ENCODE data around the gene CTXN1. TPM values are rescaled to one million over a fixed set of nuclear protein-coding genes. Genes with fewer than 3 reads are reported as not detected.
"Not testable (repeated sequence)": the region's sequence is repeated elsewhere in the genome, so short reads cannot be mapped to it uniquely, and the experiment has no call there.

The CTXN1 gene
- polyA plus RNA-seq, 12 donors = 0.86 to 14.9 (median 1.9) TPM; not detected in 1

GRCh38 chr19:7953576-7953975 is 27.6 kb upstream of the CTXN1 start:
- DNase-seq = no peak

DNA sequence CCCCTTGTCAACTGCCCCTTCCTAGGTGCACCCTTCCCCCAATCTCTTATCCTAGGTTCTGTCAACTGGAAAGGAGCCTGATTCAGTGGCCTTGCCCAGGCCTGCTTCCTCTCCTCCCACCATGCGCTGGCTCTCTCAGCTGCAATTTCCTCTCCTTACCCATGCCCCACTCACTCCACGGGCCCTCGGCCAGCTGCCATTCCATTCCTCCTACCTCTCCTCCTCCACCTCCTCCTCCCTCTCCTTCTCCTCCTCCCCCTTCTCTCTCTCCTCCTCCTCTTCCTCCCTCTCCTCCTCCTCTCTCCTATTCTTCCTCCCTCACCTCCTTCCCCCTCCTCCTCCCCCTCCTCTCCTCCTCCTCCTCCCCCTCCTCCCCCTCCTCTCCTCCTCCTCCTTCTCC is 27.1 kb upstream of the CTXN1 start:
- no peak for DNase-seq

DNA sequence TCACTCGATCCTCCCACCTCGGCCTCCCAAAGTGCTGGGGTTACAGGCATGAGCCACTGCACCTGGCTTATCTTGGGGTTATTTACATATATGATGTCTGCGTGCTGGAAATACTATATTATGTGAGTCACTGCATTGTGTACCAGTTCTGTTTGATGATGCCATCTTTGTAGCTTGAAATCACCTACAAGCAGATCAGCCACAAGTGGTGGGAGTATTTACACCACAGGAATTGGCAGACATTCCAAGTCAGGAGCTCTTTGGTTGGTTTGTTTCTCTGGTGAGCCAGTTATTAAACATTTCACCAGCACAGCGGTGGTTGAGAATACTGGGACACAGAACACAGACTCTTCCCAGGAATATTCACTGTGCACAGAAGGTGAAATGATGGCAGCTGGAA is 22.0 kb upstream of the CTXN1 start:
- DNase-seq = no peak

GRCh38 chr19:7944177-7944761 is 18.3 kb upstream of the CTXN1 start:
- peak; percentile 94 for DNase-seq

DNA sequence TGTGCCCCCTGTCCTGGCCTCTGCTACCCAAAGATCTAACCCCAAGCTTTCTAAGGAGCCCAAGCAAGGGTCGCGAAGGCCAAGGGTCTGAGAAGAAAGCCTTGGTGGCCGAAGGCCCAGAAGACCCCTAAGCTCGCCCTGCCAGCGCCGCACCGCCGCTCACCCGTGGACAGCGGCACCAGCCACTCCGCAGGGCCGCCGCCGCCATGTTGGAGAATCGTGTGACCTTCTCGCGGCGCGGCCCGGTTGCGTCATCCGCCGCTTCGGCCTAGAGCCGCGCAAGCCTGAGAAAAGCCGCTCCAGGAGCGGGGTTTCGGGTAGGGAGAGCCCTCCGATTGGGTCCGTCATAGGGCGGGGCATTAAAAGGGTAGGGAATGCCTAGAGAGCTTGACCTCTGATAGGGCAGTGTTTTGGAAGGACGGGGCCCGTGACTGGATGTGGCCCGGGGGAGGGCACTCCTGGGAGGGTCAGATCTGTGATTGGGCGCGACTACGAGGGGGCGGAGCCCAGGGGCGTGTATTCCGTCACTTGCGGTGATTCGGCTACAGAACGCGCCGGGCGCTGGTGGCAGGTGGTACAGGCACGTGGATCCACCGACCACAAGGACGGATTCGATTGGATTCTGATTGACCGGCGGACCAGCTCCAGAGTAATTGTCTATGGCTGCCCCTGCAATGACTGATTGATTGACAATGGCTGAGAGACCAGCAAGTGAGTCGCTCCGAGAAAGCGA is 17.7 kb upstream of the CTXN1 start, which contains the start of gene TIMM44:
Gene TIMM44 (minus strand): TSS at position 223 of the 733 bp plus-strand sequence. CDS start 15 bp downstream, at position 208.
- peak; percentile 99 for DNase-seq

DNA sequence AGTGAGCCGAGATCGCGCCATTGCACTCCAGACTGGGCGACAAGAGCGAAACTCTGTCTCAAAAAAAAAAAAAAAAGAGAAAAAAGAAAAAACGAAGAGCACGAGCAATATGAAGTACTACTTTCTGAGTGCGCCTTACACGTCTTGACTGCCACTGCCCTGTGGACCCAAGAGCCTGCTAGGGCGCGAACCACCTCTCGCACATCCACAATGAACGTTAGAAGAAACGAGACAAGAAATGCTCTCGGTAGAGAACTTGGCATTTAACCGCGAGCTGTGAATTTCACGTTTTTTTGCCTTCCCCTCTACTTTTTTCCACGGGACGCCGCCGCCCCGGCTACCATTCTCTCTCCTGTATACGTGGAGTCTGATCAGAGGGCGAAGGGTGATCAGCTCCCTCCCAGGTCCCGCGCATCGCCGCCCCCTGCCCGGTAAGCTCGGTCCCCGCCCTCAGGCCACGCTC is 17.1 kb upstream of the CTXN1 start:
- DNase-seq = no peak

DNA sequence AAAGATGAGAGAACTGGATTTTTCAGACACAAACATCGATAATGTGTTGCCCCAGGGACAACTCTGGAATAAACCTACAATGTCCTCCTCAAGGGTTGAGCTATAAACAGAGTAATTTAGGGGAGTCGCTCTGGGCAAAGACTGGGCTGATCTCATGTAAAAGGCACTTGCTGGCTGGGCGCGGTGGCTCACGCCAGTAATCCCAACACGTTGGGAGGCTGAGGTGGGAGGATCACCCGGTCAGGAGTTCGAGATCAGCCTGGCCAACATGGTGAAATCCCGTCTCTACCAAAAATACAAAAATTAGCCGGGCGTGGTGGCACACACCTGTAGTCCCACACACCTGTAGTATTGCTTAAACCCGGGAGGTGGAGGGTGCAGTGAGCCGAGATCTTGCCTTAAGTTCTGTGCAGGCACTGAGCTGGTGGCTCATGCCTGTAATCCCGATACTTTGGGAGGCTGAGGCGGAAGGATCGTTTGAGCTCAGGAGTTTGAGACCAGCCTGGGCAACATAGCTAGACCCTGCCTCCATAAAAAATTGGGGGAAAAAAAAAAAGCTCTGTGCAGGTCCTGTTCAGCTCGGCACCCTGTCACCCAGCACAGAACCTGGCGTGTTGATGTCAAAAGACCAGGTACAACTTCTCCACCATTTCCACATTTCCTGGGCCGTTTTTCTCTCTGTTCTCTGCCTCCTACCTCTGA is 16.1 kb upstream of the CTXN1 start:
- DNase-seq = no peak

DNA sequence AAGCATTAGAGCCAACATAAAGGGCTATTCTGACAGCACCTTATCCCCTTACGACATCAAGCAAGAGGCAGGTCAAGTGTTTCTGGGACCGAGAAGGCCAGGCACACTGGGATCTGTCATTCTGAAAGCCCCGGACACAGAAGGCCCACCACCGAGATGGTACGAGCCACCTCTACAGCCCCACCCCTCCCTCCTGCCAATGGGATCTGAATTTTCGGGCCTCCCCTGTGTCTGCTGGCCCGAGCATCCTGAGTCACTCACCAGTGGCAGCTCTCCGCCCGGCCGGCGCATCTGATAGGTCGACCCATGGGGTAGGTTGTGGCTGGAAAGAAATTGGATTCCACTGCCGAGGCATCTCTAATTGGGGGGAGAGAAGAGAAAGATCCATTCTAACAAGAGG is 14.9 kb upstream of the CTXN1 start:
- no peak for DNase-seq

- DNase-seq = no peak
Observed at GRCh38 chr19:7934766-7935165, 8.8 kb upstream of the CTXN1 start.

DNA sequence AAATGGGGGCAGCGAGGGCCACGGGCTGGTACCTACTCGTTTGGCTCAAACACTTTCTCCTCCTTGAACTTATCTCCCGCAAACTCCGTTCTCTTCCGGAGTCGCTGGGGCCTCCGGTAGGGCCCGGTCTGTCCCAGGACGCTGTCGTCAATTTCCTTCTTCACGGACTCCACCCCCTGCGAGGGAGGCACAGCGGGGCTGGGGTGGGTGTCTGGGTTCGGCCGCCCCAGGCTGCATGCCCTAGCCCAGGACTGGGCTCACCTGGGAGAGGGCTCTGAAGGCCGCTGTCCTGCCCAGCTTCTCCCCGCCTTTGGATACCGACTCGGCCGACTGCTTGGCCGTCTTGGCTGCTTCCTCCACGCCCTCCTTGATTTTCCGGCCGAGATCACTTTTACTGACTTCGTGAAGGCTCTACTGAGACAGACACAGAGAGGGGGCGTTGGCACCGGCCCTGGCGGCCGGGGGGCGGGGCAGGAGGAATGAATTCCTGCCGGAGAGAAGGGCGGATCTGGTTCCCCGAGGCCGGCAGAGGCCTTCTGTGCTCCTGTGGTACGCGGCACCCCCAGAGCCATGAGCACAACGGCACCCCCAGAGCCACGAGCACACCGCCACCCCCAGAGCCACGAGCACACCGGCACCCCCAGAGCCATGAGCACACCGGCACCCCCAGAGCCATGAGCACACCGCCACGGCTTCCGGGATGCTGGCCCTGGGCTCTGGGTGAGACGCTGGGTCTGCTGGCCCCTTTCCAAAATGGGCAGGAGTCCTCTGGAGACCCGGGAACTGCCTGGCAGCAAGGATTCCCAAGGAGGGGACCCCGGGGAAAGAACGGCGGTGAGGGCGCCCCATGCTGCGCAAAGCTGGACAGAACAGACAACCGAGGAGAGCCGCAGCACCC is 8.1 kb upstream of the CTXN1 start:
- no peak for DNase-seq

DNA sequence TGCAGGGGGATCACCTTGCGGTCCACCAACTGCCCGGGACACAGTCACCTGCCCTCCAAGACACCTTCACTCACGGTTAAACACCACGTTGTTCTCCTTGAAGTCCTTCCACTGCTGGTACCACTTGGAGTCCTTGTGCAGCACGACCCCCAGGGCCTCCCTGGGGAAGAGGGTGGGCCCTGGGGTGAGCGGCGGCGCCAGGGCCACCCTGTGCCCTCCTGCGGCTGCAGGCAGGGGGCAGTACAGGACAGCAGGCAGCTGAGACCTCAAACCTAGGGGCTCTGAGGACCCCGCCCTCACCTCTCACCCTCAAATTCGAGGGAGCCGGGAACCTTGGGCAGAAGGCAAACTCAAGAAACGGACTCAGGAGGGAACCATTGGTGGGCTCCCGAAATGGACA is 7.5 kb upstream of the CTXN1 start:
- DNase-seq = no peak

GRCh38 chr19:7932930-7933300 is 7.0 kb upstream of the CTXN1 start:
- no peak for DNase-seq

- DNase-seq = no peak
Observed at GRCh38 chr19:7932276-7932929, 6.5 kb upstream of the CTXN1 start.

DNA sequence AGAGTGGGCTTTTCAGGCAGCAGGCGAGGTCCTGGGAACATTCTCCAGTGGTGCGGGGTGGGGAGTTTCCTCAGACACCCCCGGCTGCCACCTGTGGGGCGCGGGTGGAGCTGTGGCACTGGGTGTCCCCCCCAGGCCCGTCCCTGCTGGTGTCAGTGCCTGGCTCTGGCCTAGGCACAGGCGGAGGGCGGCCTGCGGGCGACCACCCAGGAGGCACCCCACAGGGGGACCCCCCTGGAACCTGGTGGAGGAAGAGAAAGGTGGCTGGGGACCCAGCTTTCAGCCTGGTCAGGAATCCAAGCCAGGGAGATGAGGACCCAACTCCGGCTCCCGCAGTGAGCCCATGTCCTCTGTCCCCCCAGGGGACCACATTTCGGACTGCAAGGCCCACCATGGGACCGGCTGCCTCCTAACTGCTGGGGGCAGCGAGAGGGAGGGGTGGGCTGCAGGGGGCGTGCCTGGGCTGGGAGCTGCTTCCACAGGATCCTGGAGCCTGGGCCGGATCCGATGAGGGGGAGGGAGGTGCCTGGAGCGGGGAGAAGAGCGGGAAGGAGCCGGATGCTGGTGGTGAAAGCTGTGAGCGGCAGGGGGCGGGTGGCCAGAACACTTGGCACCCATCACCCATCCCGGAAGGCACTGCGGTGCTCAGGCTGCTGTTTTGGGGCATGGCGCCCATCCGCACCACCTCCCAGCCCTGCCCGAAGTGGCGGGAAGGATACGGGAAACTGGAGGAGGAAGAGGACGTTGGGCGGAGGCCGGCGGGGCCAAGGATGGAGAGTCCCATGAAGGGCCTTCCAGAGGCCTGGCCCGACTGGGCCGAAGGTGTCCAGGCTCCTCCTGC is 5.5 kb upstream of the CTXN1 start:
- no peak for DNase-seq

DNA sequence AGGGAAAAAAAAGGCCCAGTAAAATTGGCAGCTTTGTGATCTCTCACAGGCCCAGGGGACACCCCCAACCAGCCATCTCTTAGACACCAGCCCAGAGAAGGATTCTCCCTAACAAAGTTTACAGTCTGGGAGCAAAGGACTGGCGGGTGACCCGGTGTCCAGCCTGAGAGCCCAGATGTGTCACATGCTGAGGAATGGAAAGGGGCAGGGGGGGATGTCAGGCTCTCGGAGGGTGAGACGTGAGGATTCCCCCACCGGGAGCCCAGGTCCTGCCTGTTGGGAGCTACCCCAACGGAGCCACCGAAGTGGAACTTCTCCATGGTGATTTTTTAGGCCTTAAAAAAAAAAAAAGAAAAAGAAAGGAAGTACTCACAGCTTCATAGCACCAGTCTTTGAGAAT is 4.8 kb upstream of the CTXN1 start:
- DNase-seq = no peak

GRCh38 chr19:7930030-7930429 is 4.1 kb upstream of the CTXN1 start:
- DNase-seq = not testable (repeated sequence)

- no peak for DNase-seq
Observed at GRCh38 chr19:7928741-7929701, 3.1 kb upstream of the CTXN1 start.

DNA sequence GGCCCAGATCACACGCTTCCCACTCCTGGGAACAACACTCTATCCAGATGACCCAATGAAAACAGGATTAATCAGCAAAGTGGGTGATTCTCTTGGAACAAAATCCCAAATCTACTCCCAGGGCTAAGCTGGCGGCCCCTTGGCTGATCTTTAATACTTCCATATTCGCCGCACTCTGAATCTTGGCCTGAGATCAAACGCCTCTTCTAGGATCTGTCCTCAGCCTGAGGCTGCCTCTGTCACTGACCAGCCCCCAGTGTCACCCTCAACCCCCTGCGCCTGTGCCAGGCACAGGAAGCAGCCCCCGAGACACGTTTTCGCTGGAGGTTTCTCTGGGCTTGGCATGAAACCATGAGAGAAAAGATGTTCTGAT is 2.4 kb upstream of the CTXN1 start:
- no peak for DNase-seq
